Measurements from ENCODE around the gene CXCL14.

GRCh38 chr5:135535820-135536801 is 42.7 kb downstream of the CXCL14 start, which contains the start of gene NEUROG1:
- TF ChIP-seq, protein P1, sequence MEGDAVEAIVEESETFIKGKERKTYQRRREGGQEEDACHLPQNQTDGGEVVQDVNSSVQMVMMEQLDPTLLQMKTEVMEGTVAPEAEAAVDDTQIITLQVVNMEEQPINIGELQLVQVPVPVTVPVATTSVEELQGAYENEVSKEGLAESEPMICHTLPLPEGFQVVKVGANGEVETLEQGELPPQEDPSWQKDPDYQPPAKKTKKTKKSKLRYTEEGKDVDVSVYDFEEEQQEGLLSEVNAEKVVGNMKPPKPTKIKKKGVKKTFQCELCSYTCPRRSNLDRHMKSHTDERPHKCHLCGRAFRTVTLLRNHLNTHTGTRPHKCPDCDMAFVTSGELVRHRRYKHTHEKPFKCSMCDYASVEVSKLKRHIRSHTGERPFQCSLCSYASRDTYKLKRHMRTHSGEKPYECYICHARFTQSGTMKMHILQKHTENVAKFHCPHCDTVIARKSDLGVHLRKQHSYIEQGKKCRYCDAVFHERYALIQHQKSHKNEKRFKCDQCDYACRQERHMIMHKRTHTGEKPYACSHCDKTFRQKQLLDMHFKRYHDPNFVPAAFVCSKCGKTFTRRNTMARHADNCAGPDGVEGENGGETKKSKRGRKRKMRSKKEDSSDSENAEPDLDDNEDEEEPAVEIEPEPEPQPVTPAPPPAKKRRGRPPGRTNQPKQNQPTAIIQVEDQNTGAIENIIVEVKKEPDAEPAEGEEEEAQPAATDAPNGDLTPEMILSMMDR (IDR thresholded peaks at IDR 0.05) = no peak
- TF ChIP-seq POLR2A (IDR thresholded peaks at IDR 0.05; ENCODE audit: low read depth) (no peak), POLR2AphosphoS5 (IDR thresholded peaks at IDR 0.05) (no peak), EP300 (IDR thresholded peaks at IDR 0.05) (no peak)
